HG03432 (cell line): ENCODE measurements around the gene PIM3.

Experiments
- ATAC-seq: cut with Tn5 transposase; IDR thresholded peaks from one replicate; pipeline ENCODE4 v1.9.1; 2021; ENCODE audit warnings: mild to moderate bottlenecking, moderate library complexity; ENCODE audit not compliant: unreplicated experiment

The PIM3 gene

DNA sequence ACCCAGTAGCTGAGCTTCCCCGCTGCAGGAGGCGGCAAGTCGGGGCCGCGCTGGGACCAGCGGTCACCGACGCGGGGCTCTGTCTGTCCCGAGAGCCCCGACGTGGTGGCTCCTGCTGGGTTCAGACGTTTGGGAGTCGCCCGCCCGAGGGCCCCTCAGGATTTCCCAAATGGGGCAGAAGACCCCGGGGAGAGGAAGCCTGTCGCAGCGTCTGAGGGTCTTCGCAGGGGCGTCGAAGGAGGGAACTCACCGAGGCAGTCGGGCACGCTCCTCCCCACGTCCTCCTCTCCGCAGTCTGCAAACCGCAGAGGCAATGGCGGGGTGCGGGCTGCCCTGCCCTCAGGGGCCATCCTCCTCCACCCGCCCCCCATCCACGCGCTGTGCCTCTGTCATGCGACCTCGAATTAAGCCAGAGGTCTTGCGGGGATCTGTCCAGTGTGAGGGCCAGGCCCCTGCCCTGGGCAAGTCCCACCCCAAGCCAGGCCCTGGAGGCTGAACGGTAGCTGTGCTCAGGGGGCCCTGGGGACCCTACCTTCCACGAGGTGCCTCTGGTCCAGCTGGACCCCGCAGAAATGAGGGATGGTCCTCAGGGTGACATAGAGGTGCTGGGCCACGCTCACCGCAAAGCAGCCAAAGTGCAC lies 39.5 kb downstream of the PIM3 start:
- no peak for ATAC-seq

DNA sequence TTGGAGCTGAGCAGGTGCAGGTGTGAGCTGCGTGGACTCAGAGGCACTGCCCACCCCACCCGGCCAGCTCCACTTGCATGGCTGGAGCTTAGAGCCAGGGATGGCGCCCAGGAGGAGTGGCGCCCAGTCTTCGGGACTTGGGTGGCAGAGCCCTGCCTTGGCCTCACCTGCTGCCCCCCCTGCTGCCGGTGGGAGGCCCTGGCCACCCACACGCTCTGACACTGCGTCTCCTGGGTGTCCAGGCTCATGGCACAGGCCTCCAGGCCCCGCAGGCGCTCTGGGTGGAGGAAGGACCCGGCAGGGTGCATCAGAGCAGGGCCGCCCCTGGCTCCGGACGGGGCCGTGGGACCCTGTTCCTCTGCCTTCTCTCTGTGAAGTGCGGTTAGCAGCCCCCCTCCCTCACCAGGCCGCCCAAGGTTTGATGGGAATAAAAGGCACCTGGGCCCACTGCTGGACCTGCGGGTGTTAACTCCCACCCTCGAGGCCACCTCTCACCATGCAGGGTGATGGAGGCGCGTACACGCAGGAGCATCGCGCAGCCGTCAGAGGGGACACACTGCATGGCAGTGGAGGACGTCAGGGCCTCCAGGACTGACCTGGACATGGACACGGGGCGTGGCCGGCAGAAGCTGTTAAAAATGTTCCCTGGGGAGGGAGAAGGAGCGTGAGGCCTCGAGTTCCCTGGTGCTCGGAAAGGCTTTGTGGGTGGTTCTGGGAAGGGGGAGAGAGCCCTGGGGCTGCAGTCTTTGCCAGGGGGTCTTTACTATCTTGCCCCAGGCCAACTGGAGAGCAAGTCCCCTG lies 40.2 kb downstream of the PIM3 start:
- ATAC-seq, result no peak

DNA sequence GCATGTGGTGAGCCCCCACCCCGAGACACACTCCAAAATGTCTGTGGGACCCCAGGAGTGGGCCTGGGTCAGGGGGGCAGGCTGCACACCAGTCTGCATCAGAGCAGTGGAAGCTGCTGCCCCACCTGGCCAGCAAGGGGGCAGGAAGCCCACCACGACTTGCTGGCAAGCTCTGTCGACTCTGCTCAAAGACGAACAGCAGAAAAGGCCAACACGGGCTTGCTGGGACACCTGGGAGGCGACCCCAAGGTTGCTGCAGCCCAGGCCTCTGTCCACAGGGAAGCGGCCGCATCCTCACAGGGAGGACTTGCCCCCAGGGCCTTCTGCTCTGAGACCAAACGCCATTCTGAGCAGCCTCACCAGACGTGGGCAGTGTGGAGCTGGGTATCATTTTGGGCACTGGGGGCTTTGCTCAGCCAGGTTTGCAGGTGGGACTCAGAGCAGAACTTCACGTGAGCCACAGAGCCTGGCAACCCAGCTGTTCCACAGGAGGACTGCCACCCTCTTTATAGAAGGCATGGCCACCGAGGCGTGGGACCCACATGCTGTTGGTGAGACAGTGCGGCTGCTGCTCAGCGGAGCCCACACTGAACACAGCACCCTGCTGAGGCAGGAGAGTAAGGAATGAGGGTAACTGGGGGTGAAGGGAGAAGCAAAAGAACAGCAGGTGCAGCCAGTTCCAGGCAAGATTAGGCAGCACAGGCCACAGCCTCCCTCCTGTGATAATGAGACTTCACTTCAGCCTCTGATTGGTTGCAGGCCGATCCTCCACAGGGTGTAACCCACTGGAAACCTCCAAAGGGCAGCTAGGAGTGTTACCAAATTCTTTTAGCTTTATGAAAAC lies 41.0 kb downstream of the PIM3 start:
- no peak for ATAC-seq

DNA sequence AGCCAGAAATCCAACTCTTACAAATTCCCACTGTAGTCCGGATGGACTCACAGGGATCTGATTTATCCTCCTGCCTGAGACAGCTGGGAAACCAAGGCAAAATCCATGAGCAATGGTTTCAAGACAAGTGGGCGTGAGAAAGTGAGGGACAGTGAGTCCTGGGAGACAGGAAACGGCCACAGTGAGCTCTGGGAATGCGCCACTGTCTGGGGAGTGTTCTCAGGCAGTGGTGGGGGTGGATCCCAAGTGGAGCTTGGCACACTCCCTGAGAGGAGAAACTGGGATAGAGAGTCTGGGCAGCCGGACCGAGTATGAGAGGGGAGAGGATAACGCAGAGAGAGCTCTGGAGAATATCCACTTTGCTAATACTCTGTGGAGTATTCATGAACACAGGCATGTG lies 42.2 kb downstream of the PIM3 start:
- ATAC-seq, result no peak

DNA sequence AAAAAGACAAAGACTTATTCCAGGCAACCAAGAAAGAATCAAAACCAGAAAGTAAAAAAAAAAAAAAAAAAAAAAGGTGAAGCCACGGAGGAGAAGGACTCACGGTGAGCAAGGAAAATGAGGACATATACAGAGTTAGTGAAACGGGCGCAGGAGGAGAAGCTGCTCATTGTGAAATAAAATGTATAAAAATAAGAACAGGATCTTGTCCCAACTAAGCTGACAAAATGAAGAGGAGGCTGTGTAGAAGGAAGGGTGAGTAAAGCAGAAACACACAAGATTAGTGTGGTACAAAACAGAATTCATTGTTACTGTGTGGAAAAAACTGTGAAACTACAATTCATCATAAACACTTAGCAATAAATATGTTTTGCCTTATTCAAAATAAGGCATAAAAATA lies 44.3 kb downstream of the PIM3 start:
- ATAC-seq, result no peak

DNA sequence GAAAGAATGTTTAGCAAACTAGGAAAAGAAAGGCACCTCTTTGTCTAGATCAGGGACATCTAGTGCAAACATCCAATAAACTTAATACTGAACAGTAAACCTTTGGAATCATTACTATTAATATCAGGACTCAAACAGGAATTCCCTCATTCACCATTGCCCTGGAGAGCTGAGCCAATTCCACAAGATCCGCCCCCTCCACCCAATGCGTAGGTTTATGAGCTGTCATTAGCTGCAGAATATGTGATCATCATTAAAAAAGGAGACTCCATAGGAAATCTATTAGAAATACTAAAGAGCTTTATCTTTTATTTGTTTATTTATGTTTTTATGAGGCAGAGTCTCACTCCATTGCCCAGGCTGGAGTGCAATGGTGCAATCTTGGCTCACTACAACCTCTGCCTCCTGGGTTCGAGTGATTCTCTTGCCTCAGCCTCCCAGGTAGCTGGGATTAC lies 46.5 kb downstream of the PIM3 start:
- no peak for ATAC-seq

DNA sequence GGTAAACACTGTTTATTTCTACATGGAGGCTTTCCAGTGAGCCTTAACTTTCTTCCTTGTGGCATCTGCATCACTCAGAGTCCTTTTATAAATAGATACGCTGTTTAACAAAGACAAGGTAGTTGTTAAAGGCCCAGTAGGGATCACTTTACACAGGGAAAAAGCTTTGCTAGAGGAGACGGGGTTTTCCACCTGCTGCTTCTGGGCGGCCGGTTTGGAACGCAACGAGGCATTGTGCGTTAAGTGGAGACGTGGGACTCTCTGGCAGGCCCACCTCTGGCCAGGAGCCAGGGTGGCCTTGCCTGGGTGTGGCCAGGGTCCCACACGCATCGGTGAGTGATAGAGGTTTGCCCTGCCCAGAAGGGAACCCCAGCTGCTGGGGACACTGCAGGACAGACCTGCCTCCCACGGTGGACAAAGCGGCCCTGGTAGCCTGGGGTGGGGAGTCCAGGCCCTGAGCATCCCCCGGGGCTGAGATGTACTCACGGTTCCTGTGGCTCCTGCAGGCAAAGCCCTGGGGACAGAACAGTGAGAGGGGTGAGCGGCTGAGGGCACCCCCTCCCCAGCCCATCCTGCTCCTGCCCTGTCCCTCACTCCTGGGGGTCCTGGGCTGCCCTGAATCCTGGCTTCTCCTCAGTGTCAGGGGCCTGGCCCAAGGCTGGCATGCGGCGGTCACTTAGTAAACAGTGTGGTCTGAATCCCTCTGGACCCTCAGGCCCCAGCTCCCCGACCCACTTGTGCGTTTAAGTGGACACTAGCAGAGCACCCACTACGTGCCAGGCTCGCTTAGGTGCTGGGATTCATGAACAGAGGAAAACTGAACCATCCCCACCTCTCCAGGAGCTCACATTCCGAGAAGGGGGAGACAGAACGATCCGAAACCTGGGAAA lies 47.8 kb downstream of the PIM3 start:
- no peak for ATAC-seq

DNA sequence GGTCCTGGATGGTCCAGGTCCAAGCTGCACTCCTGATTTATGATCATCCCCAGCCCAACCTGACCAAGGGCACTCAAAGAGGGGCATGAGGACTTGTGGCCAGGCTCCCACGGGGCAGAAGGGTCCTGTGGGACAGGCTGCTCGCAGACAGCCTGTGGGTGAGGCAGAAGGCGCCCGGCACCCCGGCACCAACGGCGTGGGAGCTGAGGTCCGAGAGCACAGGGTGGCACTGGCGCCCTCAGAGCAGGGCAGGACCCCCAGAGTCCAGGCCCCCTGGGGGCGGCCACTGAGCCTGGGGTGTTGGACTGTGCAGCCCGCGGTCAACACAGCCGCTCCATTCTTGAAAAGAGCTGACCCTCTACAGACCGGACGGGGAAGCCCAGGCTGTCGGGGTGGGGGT lies 48.7 kb downstream of the PIM3 start:
- no peak for ATAC-seq

DNA sequence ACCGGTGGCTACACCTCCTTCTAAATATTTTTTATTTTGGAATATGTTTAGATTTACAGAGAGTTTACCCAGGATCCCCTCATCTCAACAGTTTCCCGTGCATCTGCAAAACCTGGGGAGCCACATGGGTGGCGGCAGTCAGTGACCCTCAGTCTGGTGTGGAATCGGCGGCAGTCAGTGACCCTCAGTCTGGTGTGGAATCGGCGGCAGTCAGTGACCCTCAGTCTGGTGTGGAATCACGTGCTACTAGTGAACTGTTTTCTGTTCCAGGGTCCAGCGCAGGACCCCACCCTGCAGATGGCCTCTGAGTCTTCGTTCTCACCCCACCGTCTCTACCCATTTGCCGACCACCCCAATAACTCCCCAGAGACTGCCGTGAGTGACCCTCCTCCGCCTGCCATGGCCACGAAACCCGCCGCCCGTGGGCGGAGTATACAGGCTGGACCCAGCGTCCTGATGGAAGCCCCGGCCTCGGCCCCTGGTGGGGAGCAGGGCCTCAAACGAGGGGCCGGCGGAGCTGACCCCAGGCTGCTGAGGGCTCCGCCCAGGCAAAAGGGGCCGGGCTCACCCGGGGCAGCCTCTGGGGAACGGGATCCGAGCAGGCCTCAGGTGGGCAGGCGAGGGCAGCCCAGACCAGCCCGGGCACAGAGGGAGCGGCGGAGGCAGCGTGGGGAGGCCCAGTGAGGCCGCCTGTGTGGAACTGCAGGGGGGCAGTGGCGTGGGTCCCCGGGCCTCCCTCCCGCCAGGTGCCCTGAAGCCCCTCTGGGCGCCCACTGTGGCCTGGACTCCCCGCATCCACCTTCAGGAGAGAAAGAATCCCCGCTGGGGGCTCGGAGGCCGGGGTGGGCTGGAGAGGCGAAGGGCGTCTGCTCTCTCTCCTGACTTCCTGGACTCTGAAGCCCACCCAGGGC lies 49.4 kb downstream of the PIM3 start:
- ATAC-seq, result peak; percentile 16

DNA sequence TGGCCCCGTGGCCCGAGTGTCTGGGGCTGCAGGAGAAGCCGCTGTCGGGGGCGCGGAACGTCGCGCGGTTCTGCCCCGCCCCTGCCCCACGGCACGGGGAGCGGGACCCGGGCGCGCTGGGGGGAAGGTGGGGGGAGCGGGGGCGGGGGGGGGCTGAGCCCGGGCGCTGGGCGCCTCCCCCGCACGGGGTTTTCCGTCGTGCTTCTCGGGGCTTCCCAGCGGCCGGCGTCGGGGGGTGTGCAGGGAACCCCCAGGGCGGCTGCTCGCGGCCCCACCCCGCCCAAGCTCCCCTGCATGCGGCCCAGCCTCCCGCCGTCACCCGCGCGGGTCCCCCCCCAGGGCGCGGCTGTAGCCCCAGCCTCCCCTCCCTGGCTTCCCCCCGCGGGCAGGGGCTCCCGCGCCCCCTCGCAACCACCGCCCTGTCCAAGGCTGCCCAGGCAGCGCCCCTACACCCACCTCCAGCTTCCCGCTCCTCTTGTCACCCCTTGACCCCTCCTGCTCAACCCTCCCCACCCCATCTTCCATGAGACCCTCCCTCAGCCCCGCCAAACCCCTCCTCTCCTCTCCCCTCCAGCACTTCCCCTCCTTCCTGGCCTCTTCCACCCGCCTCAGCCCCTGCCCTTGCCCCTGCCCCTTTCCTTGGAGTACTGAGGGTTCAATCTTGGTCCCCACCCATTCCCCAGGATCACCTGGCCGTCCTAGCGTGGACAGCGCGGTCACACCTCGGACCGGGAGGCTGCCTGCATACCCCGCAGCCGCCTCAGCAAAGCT lies 50.3 kb downstream of the PIM3 start:
- ATAC-seq, result peak; percentile 48

DNA sequence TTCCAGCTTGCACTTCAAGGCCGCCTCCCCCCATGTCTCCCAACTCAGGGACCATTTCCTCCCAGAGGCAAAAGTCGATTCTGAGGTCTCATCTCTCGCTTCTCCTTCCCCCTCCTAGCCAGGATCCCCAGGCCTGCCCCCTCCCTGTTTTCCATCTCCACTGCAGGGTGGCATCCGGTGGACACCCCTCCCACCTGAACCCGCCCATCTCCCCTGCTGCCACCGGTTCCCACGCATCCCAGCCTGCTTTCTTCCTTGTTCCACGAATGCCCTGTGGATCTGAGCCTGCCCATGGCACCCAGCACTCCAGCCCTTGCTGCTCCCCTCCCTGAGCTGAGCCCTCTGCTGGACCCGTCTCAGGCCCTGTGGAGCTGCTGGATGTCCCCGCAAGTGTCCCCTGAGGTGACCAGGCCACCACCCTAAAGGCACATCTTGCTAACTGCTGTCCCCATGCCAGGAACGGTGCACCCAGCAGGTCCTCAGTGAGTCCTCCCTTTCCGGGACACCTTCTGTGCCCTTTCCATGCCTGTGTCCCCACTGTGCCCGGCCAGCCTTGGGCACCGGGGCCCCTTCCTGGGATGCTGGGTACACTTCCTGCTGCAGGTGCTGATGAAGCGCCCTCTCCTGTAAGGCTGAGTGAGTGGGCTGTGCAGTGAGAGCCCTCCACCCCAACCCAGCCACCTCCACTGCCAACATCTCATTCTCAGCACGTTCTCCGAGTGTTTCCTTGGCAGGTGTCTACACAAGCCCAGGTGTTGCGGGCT lies 51.1 kb downstream of the PIM3 start:
- no peak for ATAC-seq

DNA sequence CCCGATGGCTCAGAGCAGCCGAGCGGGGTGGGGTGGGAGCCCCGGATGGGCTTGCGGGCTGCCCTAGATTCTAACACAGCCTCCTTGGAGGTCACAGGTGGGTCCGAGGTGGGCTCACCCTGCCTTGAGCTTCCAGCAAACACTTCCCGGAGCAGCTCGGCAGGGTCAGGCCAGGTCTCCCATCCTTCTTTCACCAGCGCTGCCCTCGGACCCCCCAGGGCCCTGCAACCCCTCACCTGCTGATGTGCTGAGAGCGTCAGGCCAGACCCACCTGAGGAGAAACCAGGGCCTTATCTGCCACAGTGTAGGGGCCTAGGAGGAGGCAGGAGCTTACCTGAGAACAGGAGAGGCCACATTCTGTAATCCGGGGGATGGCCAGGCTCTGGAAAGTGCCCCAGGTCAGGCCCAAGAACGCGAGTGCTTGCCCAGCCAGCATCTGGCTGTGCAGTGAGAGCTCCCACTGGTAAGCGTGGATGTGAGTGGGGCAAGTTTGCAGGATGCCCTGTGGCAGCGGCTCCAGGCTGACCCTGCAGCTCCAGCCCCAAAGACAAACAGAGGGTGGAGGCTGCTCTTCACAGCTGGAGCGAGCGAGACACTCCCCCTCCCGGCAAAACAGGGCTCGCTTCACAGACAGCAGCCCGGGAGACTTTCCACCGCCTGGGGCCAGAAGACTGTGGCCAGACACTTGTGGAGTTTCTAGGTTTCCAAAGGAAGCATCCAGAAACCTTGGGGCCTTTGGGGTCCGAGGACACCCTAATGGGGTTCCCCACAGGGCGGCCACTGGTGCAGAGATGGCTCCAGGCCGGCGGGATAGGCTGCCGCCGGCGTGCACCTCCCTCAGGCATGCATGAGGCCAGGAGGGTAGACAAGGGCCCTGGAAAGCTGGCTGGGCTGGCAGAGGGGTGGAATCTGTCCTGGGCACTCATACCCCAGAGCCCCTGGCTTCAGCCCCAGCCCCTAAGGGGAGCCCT lies 51.9 kb downstream of the PIM3 start, which contains the start of gene IL17REL:
Gene IL17REL, minus strand, starts transcription at position 555 of the 971 bp plus-strand sequence. Its CDS starts 119 bp downstream, at position 436.
- ATAC-seq, result no peak
